ENCODE measurements around the gene IRAK2. TPM values are rescaled to one million over a fixed set of nuclear protein-coding genes. Genes with fewer than 3 reads are reported as not detected.
A peak's percentile ranks its signal among the peaks of the same experiment; 100 is the strongest.

IRAK2 gene
- 10 to 100 TPM in 1 of 2 donors, 1 to 10 TPM in 1; 6.8 to 13.2 TPM for total RNA-seq
- polyA plus RNA-seq = 10 to 100 TPM in 1 of 2 donors, 1 to 10 TPM in 1; 2.9 to 33.1 TPM
- long read RNA-seq, donor 1 = 0 reads
- long read RNA-seq, donor 2 = 0 reads
- long read RNA-seq, donor 3 = 0 reads
- long read RNA-seq, donor 4 = 0 reads
- long read RNA-seq, donor 5 = 0 reads

DNA sequence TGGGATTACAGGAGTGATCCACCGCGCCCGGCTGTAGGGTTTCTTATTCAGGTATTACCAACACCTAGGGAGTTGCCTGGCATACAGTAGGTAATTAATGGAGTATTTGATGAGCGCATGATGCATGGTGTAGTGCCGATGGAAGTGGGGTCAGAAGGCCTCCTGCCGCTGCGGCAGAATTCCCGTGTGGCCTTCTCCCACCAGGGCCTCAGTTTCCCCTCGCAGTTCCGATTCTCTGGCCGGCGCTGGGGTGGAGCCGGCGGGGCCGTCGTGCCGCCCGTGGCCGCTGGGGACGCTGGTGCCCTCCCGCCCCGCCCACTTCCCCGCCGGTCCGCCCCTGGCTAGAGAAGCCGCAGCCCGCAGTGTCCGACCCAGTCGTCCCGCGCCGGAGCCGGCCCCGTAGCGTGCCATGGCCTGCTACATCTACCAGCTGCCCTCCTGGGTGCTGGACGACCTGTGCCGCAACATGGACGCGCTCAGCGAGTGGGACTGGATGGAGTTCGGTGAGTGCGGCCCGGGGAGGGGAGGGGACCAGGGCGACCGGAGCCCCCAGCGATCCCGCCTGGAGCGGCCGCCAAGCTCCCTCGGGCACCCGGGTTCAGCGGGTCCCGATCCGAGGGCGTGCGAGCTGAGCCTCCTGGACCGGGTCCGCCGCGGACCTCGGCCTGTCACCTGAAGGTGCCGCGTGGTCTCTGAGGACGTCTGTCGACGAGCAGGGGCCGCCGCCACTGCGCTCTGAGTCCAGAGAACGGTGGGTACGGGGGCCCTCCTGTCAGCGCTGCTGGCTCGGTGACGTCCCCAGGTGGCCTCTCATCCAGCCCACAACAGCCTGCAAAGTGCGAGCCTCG lies at the start of gene IRAK2:
Gene IRAK2, plus strand, starts transcription at position 374 of the 848 bp plus-strand sequence. Its CDS starts 36 bp downstream, at position 410.
- peaks cover 0 to 4% (median 0%) of the 10 kb centered on the region in 5 donors for H3K4me1 ChIP-seq (ENCODE audit: control insufficient read depth in 5 of 5, insufficient read depth in 5 of 5, low read length in 5 of 5)

DNA sequence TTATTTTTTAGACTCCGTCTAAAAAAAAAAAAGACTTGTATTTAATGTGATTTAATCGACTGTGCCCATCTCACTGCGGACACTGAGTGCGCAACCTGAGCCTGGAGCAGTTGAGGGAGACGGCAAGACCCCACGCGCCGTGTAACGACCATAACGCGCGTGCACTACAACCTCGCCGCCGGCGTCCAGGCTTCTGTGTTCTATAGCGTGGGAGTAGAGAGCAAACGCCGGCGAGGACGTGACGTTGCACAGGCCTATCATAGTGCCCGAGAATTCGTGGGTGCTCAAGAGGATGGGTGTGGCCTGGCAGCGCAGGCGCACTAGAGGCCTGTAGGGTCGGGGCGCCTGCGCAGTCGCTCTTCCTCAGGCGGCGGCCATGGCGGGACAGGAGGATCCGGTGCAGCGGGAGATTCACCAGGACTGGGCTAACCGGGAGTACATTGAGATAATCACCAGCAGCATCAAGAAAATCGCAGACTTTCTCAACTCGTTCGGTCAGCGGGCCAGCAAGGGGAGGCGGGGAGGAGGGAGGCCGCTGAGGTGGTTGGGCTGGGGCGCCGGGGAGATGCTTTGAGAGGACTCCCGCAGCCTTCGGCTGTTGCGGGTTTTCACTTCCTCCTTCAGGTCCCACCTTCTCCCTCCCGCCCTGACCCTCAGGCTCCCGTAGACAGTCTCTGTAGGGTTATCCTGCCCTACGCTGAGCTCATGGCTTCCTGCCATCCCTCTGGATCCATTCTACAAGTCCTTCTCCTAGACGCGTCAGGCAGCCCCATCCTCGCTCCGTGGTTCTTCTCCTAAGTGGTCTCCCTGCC lies 49.2 kb upstream of the IRAK2 start, which contains the start of gene BRK1:
Gene BRK1, plus strand, starts transcription at position 350 of the 812 bp plus-strand sequence. Its CDS starts 27 bp downstream, at position 377.
- H3K27ac ChIP-seq (ENCODE audit: low read depth in 1 of 2, low read length in 1 of 2) = peak within 1 kb of the TSS; percentile 69 to 97
- no peaks in the 10 kb centered on the region for H3K27me3 ChIP-seq (ENCODE audit: control insufficient read depth in 3 of 3, insufficient read depth in 3 of 3, low read length in 2 of 3)
- no peaks in the 10 kb centered on the region for H3K36me3 ChIP-seq (ENCODE audit: control insufficient read depth in 4 of 4, insufficient read depth in 4 of 4, low read length in 4 of 4)
- H3K9me3 ChIP-seq (ENCODE audit: control insufficient read depth in 4 of 4, insufficient read depth in 3 of 4, low read length in 3 of 4) = no peaks in the 10 kb centered on the region
- DNase-seq (peak; percentile 95 to 97 (median 96)), ATAC-seq (ENCODE audit: insufficient read depth, low FRiP score) (peak; percentile 99)
- H3K9ac ChIP-seq (ENCODE audit: insufficient read depth in 1 of 2, low read length in 2 of 2) = peak within 1 kb of the TSS; percentile 84 to 95
- peaks cover 0 to 9% (median 5%) of the 10 kb centered on the region in 5 donors for H3K4me1 ChIP-seq (ENCODE audit: control insufficient read depth in 5 of 5, insufficient read depth in 5 of 5, low read length in 5 of 5)
- TF ChIP-seq, protein P1, sequence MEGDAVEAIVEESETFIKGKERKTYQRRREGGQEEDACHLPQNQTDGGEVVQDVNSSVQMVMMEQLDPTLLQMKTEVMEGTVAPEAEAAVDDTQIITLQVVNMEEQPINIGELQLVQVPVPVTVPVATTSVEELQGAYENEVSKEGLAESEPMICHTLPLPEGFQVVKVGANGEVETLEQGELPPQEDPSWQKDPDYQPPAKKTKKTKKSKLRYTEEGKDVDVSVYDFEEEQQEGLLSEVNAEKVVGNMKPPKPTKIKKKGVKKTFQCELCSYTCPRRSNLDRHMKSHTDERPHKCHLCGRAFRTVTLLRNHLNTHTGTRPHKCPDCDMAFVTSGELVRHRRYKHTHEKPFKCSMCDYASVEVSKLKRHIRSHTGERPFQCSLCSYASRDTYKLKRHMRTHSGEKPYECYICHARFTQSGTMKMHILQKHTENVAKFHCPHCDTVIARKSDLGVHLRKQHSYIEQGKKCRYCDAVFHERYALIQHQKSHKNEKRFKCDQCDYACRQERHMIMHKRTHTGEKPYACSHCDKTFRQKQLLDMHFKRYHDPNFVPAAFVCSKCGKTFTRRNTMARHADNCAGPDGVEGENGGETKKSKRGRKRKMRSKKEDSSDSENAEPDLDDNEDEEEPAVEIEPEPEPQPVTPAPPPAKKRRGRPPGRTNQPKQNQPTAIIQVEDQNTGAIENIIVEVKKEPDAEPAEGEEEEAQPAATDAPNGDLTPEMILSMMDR (IDR thresholded peaks at IDR 0.05; ENCODE audit: control extremely low read depth, extremely low read depth) = no peak
- WGBS, 2 donors = 0% methylated on average over 52 to 54 of the region's 54 CpGs
- H3K4me3 ChIP-seq = peak within 1 kb of the TSS; percentile 76

More for the DNA sequence above, at the start of gene IRAK2:
- DNase-seq (peak; percentile 51 to 68 (median 59)), ATAC-seq (ENCODE audit: insufficient read depth, low FRiP score) (peak; percentile 94)
- Histone ChIP-seq H3K9ac (ENCODE audit: insufficient read depth in 1 of 2, low read length in 2 of 2) (no peak within 1 kb of the TSS), H3K27ac (ENCODE audit: low read depth in 1 of 2, low read length in 1 of 2) (peak within 1 kb of the TSS in 1 of 2 donors; percentile 79), H3K9me3 (ENCODE audit: control insufficient read depth in 4 of 4, insufficient read depth in 3 of 4, low read length in 3 of 4) (peaks cover 0 to 4% (median 0%) of the 10 kb centered on the region in 4 donors), H3K36me3 (ENCODE audit: control insufficient read depth in 4 of 4, insufficient read depth in 4 of 4, low read length in 4 of 4) (peaks cover 0 to 1% (median 0%) of the 10 kb centered on the region in 4 donors), H3K4me3 (peak within 1 kb of the TSS; percentile 77), H3K27me3 (ENCODE audit: control insufficient read depth in 3 of 3, insufficient read depth in 3 of 3, low read length in 2 of 3) (no peaks in the 10 kb centered on the region)
- TF ChIP-seq, protein P1 (IDR thresholded peaks at IDR 0.05; ENCODE audit: control extremely low read depth, extremely low read depth) = peak; percentile 64
- 2 to 3% methylated on average over 65 to 76 of the region's 76 CpGs for WGBS, 2 donors

GRCh38 chr3:10116138-10116460 lies 48.6 kb upstream of the IRAK2 start:
- H3K4me3 ChIP-seq = peak overlapping the region; percentile 76
- H3K36me3 ChIP-seq (ENCODE audit: control insufficient read depth in 4 of 4, insufficient read depth in 4 of 4, low read length in 4 of 4) = peaks cover 0 to 3% (median 0%) of the 10 kb centered on the region in 4 donors
- H3K4me1 ChIP-seq (ENCODE audit: control insufficient read depth in 5 of 5, insufficient read depth in 5 of 5, low read length in 5 of 5) = peaks cover 0 to 9% (median 5%) of the 10 kb centered on the region in 5 donors
- DNase-seq (peak in 1 of 3 donors; percentile 34), ATAC-seq (ENCODE audit: insufficient read depth, low FRiP score) (peak; percentile 3)
- H3K9ac ChIP-seq (ENCODE audit: insufficient read depth in 1 of 2, low read length in 2 of 2) = peak overlapping the region; percentile 84 to 95
- H3K9me3 ChIP-seq (ENCODE audit: control insufficient read depth in 4 of 4, insufficient read depth in 3 of 4, low read length in 3 of 4) = no peaks in the 10 kb centered on the region
- H3K27ac ChIP-seq (ENCODE audit: low read depth in 1 of 2, low read length in 1 of 2) = peak overlapping the region; percentile 29 to 97
- no peaks in the 10 kb centered on the region for H3K27me3 ChIP-seq (ENCODE audit: control insufficient read depth in 3 of 3, insufficient read depth in 3 of 3, low read length in 2 of 3)
- 1% methylated on average over 10 of the region's 10 CpGs for WGBS, 2 donors
- TF ChIP-seq, protein P1 (IDR thresholded peaks at IDR 0.05; ENCODE audit: control extremely low read depth, extremely low read depth) = no peak

Measured in lung (tissue), 16 donors.